ENCODE results near the gene GLTP.

The GLTP gene

DNA sequence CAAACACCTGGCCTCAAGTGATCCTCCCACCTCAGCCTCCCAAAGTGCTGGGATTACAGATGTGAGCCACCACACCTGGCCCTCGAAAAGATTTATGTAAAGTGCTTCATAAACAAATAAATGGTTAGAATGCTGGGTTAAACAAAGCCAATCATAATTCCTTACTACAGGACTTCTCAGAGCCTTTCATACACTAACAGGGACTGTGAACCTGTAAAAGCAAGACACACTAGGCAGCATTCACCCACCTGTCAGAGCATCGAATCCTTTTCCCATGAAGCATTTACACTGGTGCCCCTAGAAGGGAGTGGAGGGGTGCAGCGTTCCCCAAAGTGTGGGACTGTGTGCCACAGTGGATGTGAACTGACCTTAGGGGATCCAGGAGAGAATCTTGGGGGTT lies 76.7 kb downstream of the GLTP start:
- H3K36me3 ChIP-seq (ENCODE audit: insufficient read depth, low read length) = no peaks in the 10 kb centered on the region
- no peaks in the 10 kb centered on the region for H3K4me1 ChIP-seq (ENCODE audit: insufficient read depth, low read length, poor library complexity, severe bottlenecking)
- no peaks in the 10 kb centered on the region for H4K20me1 ChIP-seq (ENCODE audit: insufficient read depth, low read length, poor library complexity, severe bottlenecking)
- H3K9me2 ChIP-seq (replicated peaks; ENCODE audit: low read depth, low read length) = no peaks in the 10 kb centered on the region
- TF ChIP-seq EZH2phosphoT487 (IDR thresholded peaks at IDR 0.05; ENCODE audit: borderline replicate concordance) = no peak
- TF ChIP-seq, protein P1, sequence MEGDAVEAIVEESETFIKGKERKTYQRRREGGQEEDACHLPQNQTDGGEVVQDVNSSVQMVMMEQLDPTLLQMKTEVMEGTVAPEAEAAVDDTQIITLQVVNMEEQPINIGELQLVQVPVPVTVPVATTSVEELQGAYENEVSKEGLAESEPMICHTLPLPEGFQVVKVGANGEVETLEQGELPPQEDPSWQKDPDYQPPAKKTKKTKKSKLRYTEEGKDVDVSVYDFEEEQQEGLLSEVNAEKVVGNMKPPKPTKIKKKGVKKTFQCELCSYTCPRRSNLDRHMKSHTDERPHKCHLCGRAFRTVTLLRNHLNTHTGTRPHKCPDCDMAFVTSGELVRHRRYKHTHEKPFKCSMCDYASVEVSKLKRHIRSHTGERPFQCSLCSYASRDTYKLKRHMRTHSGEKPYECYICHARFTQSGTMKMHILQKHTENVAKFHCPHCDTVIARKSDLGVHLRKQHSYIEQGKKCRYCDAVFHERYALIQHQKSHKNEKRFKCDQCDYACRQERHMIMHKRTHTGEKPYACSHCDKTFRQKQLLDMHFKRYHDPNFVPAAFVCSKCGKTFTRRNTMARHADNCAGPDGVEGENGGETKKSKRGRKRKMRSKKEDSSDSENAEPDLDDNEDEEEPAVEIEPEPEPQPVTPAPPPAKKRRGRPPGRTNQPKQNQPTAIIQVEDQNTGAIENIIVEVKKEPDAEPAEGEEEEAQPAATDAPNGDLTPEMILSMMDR (conservative IDR thresholded peaks at IDR 0.05; ENCODE audit: low read length) = no peak
- H3K9me3 ChIP-seq (ENCODE audit: insufficient read depth, low read depth, low read length) = no peaks in the 10 kb centered on the region
- H3F3A ChIP-seq (ENCODE audit: low read depth) = no peaks in the 10 kb centered on the region
- no peaks in the 10 kb centered on the region for H3K27me3 ChIP-seq (ENCODE audit: insufficient read depth, low read length, poor library complexity, severe bottlenecking)
- no peak overlapping the region for H3K4me3 ChIP-seq (ENCODE audit: low read length, poor library complexity, severe bottlenecking)
- no peak overlapping the region for H3K4me2 ChIP-seq (ENCODE audit: low read depth, low read length, poor library complexity, severe bottlenecking)
- H2AFZ ChIP-seq (ENCODE audit: low read length) = no peak overlapping the region
- H3K9ac ChIP-seq (ENCODE audit: low read depth, low read length, poor library complexity, severe bottlenecking) = no peak overlapping the region
- H3K79me2 ChIP-seq (ENCODE audit: insufficient read depth, low read length) = no peaks in the 10 kb centered on the region

DNA sequence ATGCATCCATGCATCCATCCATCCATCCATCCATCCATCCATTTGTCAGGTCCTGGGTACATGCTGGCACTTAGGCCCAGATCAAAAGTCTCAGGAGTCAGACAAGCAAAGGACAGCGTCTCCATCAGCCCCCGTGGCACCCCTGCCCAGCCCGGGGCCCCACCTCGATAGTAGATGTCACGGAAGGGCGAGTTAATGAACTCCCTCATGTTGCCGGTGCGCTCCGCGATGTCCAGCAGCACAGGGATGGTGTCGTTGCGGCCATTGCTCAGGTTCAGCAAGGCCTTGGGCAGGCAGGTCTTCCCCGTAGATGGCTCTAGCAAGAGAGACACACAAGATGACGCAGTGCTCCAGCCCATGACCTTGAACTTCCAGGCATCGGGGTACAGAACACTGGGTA lies 77.5 kb downstream of the GLTP start:
- Histone ChIP-seq H3K36me3 (ENCODE audit: insufficient read depth, low read length) (no peaks in the 10 kb centered on the region), H3K4me2 (ENCODE audit: low read depth, low read length, poor library complexity, severe bottlenecking) (no peak overlapping the region), H3F3A (ENCODE audit: low read depth) (no peaks in the 10 kb centered on the region), H3K4me1 (ENCODE audit: insufficient read depth, low read length, poor library complexity, severe bottlenecking) (no peaks in the 10 kb centered on the region), H4K20me1 (ENCODE audit: insufficient read depth, low read length, poor library complexity, severe bottlenecking) (no peaks in the 10 kb centered on the region), H3K9me3 (ENCODE audit: insufficient read depth, low read depth, low read length) (no peaks in the 10 kb centered on the region), H3K9ac (ENCODE audit: low read depth, low read length, poor library complexity, severe bottlenecking) (no peak overlapping the region), H3K27me3 (ENCODE audit: insufficient read depth, low read length, poor library complexity, severe bottlenecking) (no peaks in the 10 kb centered on the region), H3K4me3 (ENCODE audit: low read length, poor library complexity, severe bottlenecking) (no peak overlapping the region), H3K79me2 (ENCODE audit: insufficient read depth, low read length) (no peaks in the 10 kb centered on the region), H2AFZ (ENCODE audit: low read length) (no peak overlapping the region), H3K9me2 (replicated peaks; ENCODE audit: low read depth, low read length) (no peaks in the 10 kb centered on the region)
- TF ChIP-seq, protein P1 (conservative IDR thresholded peaks at IDR 0.05; ENCODE audit: low read length) = no peak
- TF ChIP-seq EZH2phosphoT487 (IDR thresholded peaks at IDR 0.05; ENCODE audit: borderline replicate concordance) = no peak
